Left ventricle myocardium inferior (tissue), 1 donor: Measurements from ENCODE around the gene GORASP1. TPM values are rescaled to one million over a fixed set of nuclear protein-coding genes. Genes with fewer than 3 reads are reported as not detected.

Source experiments
- DNase-seq: peaks from one replicate; pipeline ENCODE4 v3.0.0-alpha.2; 2020
- H3K27ac ChIP-seq: fragments of 200-600 bp; replicated peaks from 2 replicates; pipeline ENCODE4 v1.8.0; 2021
- H3K27me3 ChIP-seq: fragments of 200-600 bp; 2 replicates; pipeline ENCODE4 v1.8.0; 2021; ENCODE audit warnings: low read depth
- H3K36me3 ChIP-seq: fragments of 200-600 bp; 2 replicates; pipeline ENCODE4 v1.8.0; 2021
- H3K4me1 ChIP-seq: fragments of 200-600 bp; 2 replicates; pipeline ENCODE4 v1.8.0; 2021
- H3K4me3 ChIP-seq: fragments of 200-600 bp; 2 replicates; pipeline ENCODE4 v1.8.0; 2021; ENCODE audit warnings: mild to moderate bottlenecking, moderate library complexity
- H3K9me3 ChIP-seq: fragments of 200-600 bp; replicated peaks from 2 replicates; pipeline ENCODE4 v1.8.0; 2021
- intact Hi-C: fragments of 100-400 bp; cut with micrococcal nuclease; formaldehyde crosslinking; loops from one replicate; pipeline ENCODE4 v1.11.0; 2022
- total RNA-seq: library from RNA; stranded (reverse); fragmentation: NEBNext Ultra II Directional; extraction: Animal tissue kit (Norgen Biotek cat#: 25700); gene quantifications from one replicate; pipeline ENCODE4 v1.2.1, GENCODE V29; 2021
- TF ChIP-seq, protein P1 (sequence below): fragments of 200-600 bp; IDR thresholded peaks from 2 replicates; pipeline ENCODE4 v1.8.0; 2021; ENCODE audit warnings: antibody characterized with exemption, mild to moderate bottlenecking, borderline replicate concordance
- donor health status: DM: no; HTN: yes; CAD: no; lungs with severe emphysema.

GORASP1 gene
- total RNA-seq, 1 donor from 2014 or later, result 54.0 TPM

DNA sequence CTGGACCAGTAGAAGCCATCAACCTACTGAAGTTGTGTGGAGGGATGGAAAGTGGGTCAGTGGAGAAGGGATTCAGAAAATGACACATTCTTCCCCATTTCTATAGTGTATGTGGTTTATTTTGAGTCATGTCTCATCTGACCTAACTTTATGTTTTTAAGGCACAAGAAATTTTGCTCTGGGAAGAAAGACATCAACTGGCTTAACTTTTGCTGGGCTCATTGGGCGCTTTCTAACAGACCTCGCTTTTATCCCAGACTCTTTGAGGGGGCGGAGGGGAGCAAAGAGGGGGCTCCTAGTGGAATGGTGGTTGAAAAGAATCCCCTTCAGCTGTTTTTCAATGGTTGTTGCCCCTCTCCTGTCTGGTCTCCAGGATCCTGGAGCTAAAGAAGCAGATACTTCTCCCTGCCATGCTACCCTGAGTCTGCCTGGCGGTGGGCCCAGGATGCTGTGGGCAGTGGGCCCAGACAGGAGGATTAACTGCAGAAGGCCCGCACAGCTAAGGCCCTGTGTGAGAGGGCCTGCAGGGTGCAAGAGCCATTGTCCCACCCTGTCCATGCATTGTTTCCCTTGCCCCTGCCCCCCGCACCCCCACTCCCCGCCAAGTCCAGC lies 31.5 kb upstream of the GORASP1 start:
- Histone ChIP-seq H3K36me3 (peaks cover 38% of the 10 kb centered on the region), H3K27ac (peak overlapping the region; percentile 66), H3K4me1 (peaks cover 88% of the 10 kb centered on the region), H3K9me3 (no peaks in the 10 kb centered on the region), H3K4me3 (no peak overlapping the region), H3K27me3 (no peaks in the 10 kb centered on the region)
- intact Hi-C loops, result no loop called here
- TF ChIP-seq, protein P1, sequence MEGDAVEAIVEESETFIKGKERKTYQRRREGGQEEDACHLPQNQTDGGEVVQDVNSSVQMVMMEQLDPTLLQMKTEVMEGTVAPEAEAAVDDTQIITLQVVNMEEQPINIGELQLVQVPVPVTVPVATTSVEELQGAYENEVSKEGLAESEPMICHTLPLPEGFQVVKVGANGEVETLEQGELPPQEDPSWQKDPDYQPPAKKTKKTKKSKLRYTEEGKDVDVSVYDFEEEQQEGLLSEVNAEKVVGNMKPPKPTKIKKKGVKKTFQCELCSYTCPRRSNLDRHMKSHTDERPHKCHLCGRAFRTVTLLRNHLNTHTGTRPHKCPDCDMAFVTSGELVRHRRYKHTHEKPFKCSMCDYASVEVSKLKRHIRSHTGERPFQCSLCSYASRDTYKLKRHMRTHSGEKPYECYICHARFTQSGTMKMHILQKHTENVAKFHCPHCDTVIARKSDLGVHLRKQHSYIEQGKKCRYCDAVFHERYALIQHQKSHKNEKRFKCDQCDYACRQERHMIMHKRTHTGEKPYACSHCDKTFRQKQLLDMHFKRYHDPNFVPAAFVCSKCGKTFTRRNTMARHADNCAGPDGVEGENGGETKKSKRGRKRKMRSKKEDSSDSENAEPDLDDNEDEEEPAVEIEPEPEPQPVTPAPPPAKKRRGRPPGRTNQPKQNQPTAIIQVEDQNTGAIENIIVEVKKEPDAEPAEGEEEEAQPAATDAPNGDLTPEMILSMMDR, result no peak
- DNase-seq, result peak; percentile 76

DNA sequence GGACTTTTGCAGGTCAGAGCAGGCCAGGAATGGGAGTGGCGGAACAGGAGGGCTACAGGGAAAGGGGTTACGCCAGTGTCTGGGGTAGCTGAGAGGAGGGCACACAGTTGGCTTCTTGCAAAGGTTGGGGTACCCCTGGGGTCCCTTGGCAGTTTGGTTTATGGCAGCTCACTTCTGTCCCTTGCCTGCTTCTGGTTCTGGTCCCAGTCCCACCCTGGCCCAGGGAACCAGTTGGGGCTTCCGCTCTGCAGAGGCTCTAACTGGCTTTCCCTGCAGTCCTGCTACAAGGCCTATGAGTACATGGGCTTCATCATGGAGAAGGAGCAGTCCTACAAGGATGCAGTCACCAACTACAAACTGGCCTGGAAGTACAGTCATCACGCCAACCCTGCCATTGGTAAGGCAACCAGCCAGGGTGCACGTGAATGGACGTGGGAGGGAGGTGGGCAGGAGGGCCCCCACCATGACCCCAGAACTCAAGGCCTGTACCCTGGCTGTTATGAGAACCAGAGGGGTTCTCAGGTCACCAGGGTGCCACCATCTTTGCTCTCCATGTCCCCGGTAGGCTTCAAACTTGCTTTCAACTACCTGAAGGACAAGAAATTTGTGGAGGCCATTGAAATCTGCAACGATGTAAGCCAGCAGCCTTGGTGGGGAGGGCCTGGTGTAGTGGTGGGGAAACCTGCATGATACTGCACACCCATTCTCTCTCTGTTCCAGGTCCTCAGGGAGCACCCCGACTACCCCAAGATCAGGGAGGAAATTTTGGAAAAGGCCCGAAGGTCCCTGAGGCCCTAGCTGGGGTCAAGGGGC lies 30.8 kb upstream of the GORASP1 start:
- Histone ChIP-seq H3K27ac (no peak overlapping the region), H3K9me3 (no peaks in the 10 kb centered on the region), H3K4me3 (no peak overlapping the region), H3K4me1 (peaks cover 90% of the 10 kb centered on the region), H3K27me3 (no peaks in the 10 kb centered on the region), H3K36me3 (peaks cover 31% of the 10 kb centered on the region)
- intact Hi-C loops, result no loop called here
- DNase-seq, result no peak
- TF ChIP-seq, protein P1, result no peak

DNA sequence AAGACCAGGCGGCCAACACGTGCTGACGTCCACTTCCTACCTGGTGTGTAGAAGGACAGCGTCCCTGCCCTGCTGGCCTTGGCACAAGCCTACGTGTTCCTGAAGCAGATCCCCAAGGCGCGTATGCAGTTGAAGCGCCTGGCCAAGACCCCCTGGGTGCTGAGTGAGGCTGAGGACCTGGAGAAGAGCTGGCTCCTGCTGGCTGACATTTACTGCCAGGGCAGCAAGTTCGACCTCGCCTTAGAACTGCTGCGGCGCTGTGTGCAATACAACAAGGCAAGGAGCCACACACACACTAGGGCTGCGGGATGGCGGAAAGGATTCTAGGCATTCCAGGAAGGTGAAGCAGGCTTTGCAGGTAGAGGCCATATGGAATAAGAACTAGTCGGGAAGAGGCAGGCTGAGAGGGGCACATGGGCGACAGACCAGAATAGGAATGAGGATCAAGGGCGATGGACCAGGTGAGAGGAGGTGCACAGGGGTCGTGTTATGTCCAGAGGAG lies 30.1 kb upstream of the GORASP1 start:
- H3K27ac ChIP-seq, result no peak overlapping the region
- H3K4me1 ChIP-seq, result peaks cover 87% of the 10 kb centered on the region
- intact Hi-C loops, result no loop called here
- H3K27me3 ChIP-seq, result no peaks in the 10 kb centered on the region
- H3K36me3 ChIP-seq, result peaks cover 24% of the 10 kb centered on the region
- no peak for DNase-seq
- no peak overlapping the region for H3K4me3 ChIP-seq
- H3K9me3 ChIP-seq, result no peaks in the 10 kb centered on the region
- TF ChIP-seq, protein P1, result no peak

DNA sequence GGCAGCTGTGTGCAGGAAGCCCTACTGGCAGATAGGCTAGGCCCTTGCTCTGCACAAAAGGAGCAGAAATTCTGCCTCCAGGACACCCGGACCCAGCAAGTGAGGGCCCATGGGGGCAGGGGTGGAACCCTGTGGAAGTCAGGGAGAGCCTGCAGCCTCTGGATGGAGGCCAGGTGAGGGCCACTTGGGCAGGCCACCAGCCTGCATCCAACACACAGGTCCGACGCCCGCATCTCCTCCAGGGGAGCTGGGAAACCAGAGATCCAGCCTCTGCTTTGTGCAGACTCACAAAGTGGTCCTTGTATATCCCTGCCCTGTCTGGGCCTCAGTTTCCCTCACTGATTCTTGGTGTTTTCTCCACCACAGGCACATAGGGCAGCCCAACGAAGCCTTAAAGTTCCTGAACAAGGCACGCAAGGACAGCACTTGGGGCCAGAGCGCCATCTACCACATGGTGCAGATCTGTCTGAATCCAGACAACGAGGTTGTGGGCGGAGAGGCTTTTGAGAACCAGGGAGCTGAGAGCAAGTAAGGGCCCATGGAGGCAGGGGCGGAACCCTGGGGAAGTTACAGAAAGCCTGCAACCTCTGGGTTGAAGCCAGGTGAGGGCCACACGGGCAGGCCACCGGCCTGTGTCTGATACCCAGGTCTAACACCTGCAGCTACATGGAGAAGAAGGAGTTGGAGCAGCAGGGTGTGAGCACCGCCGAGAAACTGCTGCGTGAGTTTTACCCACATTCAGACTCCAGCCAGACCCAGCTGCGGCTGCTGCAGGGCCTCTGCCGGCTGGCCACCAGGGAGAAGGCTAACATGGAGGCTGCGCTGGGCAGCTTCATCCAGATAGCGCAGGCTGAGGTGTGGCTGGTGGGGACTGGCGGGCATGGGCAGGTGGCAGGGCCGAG lies 29.4 kb upstream of the GORASP1 start:
- TF ChIP-seq, protein P1, result no peak
- H3K27me3 ChIP-seq, result no peaks in the 10 kb centered on the region
- DNase-seq, result no peak
- H3K4me3 ChIP-seq, result no peak overlapping the region
- no peak overlapping the region for H3K27ac ChIP-seq
- H3K4me1 ChIP-seq, result peaks cover 80% of the 10 kb centered on the region
- intact Hi-C loops, result no loop called here
- H3K9me3 ChIP-seq, result no peaks in the 10 kb centered on the region
- H3K36me3 ChIP-seq, result peaks cover 17% of the 10 kb centered on the region

DNA sequence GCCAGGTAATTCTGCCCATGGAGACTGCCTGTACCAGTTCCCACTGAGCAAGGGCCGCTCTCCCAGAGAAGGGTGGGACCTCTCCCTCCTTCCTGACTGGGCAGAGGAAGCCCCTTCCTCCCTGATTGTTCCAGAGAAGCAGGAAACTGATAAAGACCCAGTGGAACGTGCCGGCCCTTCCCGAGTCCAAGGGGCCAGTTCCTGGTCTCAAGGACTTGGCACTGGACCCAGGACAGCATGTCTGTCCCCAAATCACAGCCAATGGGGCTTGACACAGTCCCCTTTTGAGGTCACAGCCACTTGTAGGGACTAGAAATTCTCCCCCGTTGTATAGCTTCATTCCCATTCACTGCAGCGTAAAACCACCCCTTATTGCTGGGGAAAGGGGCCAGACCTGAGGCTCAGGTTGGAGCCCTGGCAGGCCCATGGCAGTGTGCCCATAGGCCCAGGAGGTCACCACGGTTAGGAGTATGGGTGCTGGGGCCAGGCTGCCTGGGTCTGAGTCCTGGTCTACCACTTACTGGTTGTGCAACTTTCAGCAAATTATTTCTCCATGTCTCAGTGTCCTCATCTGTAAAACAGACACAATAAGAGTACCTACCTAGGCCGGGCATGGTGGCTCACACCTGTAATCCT lies 27.9 kb upstream of the GORASP1 start:
- DNase-seq, result peak; percentile 59
- Histone ChIP-seq H3K27ac (peak overlapping the region; percentile 74), H3K27me3 (no peaks in the 10 kb centered on the region), H3K4me1 (peaks cover 65% of the 10 kb centered on the region), H3K36me3 (peaks cover 8% of the 10 kb centered on the region), H3K4me3 (no peak overlapping the region), H3K9me3 (no peaks in the 10 kb centered on the region)
- intact Hi-C loops, result no loop called here
- TF ChIP-seq, protein P1, result no peak
